HEK293 (cell line): ENCODE measurements around the gene TMEM120A.

Experiments used
- CTCF ChIP-seq: fragments of 450-650 bp; formaldehyde crosslinking; IDR thresholded peaks from 2 replicates; pipeline ENCODE4 v1.5.1; 2016; ENCODE audit warnings: missing biosample characterization, missing genetic modification characterization
- KLF16 ChIP-seq: fragments of 450-650 bp; formaldehyde crosslinking; IDR thresholded peaks from 2 replicates; pipeline ENCODE4 v1.5.1; 2017; ENCODE audit warnings: missing biosample characterization, missing genetic modification characterization
- ZNF274 ChIP-seq, 2 experiments: fragments of 200-500 bp in 1 of 2; fragments of 450-650 bp in 1 of 2; sonication (Bioruptor generic) in 1 of 2; formaldehyde crosslinking in 1 of 2; IDR thresholded peaks; 2 replicates each; pipeline versions ENCODE4 v1.5.1 to v1.6.1; 2014 to 2016; ENCODE audit warnings: borderline replicate concordance in 1 of 2, inconsistent platforms in 1 of 2, low read length in 1 of 2, missing biosample characterization in 1 of 2, missing genetic modification characterization in 1 of 2
- ZNF423 ChIP-seq: fragments of 450-650 bp; formaldehyde crosslinking; IDR thresholded peaks from 2 replicates; pipeline ENCODE4 v1.5.1; 2016; ENCODE audit warnings: missing biosample characterization, missing genetic modification characterization
- TF ChIP-seq, protein P1 (sequence below): fragments of 450-650 bp; formaldehyde crosslinking; IDR thresholded peaks from 2 replicates; pipeline ENCODE4 v1.5.1; 2016; ENCODE audit warnings: missing biosample characterization, missing genetic modification characterization

DNA sequence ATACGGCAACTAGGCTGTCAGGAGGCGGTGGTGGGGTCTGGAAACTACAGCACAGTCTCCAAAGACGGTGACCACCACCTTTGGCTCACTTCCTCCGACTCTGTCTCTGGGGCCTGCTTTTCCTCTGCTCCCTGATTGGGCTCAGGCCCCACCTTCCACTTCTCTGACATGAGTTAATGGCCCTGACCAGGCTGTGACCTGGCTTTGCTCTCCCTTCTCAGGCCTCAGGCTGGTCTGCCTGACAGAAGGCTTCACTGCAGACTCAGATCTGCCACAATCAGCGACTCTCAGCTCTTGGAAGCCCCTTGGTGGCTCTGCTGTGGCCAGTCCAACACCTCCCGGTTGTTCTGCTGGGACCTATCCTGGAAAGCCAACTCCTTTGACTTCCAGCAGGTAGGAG is 45.7 kb upstream of the TMEM120A start:
- TF ChIP-seq, protein P1, sequence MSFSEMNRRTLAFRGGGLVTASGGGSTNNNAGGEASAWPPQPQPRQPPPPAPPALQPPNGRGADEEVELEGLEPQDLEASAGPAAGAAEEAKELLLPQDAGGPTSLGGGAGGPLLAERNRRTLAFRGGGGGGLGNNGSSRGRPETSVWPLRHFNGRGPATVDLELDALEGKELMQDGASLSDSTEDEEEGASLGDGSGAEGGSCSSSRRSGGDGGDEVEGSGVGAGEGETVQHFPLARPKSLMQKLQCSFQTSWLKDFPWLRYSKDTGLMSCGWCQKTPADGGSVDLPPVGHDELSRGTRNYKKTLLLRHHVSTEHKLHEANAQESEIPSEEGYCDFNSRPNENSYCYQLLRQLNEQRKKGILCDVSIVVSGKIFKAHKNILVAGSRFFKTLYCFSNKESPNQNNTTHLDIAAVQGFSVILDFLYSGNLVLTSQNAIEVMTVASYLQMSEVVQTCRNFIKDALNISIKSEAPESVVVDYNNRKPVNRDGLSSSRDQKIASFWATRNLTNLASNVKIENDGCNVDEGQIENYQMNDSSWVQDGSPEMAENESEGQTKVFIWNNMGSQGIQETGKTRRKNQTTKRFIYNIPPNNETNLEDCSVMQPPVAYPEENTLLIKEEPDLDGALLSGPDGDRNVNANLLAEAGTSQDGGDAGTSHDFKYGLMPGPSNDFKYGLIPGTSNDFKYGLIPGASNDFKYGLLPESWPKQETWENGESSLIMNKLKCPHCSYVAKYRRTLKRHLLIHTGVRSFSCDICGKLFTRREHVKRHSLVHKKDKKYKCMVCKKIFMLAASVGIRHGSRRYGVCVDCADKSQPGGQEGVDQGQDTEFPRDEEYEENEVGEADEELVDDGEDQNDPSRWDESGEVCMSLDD (tag by site-specific recombination), result no peak
- TF ChIP-seq ZNF423 (tag by site-specific recombination) (no peak), ZNF274 (IDR thresholded peaks at IDR 0.05; ENCODE audit: low read length) (no peak), ZNF274 (tag by site-specific recombination; IDR thresholded peaks at IDR 0.05; ENCODE audit: borderline replicate concordance) (no peak), KLF16 (tag by site-specific recombination) (no peak), CTCF (no peak)
